ENCODE measurements around the gene IRF2BP1.

GRCh38 chr19:45847663-45848062 lies 38.3 kb downstream of the IRF2BP1 start:
- TF ChIP-seq CTCF (IDR thresholded peaks at IDR 0.05) (no peak), EZH2 (IDR thresholded peaks at IDR 0.05) (no peak), EZH2phosphoT487 (IDR thresholded peaks at IDR 0.05) (no peak)
